HG03442 (cell line): ENCODE results near the gene KCNJ5.
"Not testable (repeated sequence)": the region's sequence is repeated elsewhere in the genome, so short reads cannot be mapped to it uniquely, and the experiment has no call there.

Source experiments
- ATAC-seq: cut with Tn5 transposase; IDR thresholded peaks from one replicate; pipeline ENCODE4 v1.9.1; 2021; ENCODE audit warnings: mild to moderate bottlenecking, moderate library complexity; ENCODE audit not compliant: unreplicated experiment

KCNJ5 gene

GRCh38 chr11:128909438-128910125, 18.4 kb downstream of the KCNJ5 start:
- ATAC-seq, result no peak

DNA sequence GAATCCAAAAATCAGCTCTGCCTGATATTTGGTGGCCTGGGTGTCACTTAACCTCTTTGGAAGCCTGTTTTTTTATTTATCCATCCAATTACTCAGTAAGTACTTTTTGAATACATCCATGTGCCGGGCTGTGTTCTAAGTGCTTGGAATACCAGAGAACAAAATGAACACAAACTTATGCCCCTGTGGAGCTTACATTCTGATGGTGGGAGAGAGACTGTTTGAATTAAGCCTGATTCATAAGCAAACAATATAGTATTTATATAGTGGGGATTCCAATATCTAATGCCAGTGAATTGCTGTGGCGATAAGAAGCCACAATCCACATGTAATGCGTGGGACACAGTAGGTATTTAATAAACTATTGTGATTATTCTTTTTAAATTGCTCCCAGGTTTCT, 19.4 kb downstream of the KCNJ5 start:
- no peak for ATAC-seq

GRCh38 chr11:128911239-128911638, 20.1 kb downstream of the KCNJ5 start:
- ATAC-seq, result no peak

GRCh38 chr11:128911701-128912100, 20.5 kb downstream of the KCNJ5 start:
- ATAC-seq, result no peak

- ATAC-seq, result no peak
Observed at GRCh38 chr11:128913806-128914205, 22.6 kb downstream of the KCNJ5 start.

DNA sequence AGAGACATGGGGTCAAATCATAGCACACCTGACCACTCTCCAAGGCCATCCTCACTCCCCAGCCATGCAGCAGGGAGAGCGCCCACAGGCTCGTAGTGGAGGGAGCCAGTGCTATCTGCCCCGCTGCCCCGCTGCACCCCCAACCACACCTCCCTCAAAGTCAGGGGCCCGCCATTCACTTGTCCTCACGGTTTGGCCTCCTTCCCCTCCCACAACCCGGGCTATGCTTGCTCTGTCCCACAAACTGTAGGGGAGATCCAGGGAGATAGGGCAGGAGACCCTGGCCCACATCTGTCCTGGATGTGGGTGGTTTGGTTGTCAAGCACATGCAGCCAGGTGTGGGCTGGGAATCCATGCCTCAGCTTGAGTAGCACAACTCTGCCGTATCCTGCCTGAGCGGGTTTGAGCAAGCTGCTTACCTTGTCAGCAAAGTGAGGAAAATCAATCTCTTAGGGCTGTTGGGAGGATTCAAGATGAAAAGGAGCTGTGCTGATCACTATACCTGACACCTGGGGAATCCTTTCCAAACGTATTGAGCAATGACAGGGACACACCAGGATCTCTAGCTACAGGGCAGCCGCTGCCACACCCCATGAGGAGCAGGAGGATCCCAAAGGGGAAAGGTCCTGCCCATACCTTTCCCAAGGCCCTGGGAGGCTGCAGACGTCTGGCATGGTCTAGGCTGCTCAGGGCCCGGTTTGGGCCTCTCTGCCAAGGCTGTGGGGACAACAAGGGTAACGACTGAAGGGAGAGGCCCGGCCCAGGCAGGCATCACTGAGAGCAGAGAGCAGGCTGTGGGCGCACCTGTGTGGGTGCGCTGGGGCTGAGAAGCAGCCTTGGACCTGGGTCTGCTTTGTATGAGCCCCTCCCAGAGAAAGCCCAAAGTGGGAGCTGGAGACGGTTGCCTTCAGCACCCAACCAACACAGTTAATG, 23.3 kb downstream of the KCNJ5 start:
- no peak for ATAC-seq

DNA sequence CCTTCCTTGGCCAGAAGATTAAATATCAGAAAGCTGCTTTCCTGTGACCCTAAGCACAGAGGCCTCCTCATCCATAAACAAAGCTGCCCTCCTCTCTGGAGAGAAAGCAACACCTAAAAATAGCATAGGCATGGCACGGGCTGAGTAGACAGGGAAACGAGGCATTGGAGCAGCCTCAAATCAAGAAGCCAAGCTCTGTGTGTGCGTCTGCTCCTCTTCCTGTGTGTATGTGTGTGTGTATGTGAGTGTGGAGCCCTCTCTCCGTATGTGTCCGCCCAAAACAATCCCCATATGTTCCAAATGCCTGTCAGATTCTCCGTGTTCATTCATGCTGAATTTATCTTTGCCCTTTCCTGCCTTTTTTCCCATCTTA, 24.0 kb downstream of the KCNJ5 start:
- ATAC-seq, result no peak

DNA sequence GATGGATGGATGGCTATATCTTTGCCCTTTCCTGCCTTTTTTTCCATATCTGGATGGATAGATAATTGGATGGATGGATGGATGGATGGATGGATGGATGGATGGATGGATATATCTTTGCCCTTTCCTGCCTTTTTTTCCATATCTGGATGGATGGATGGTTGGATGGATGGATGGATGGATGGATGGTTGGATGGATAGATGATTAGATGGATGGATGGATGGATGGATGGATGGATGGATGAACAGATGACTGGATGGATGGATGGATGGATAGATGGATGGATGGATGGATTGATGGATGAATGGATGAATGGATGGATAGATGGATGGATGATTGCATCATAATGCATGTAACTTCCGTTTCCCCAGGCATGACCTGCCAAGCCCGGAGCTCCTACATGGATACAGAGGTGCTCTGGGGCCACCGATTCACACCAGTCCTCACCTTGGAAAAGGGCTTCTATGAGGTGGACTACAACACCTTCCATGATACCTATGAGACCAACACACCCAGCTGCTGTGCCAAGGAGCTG, 24.9 kb downstream of the KCNJ5 start:
- no peak for ATAC-seq

DNA sequence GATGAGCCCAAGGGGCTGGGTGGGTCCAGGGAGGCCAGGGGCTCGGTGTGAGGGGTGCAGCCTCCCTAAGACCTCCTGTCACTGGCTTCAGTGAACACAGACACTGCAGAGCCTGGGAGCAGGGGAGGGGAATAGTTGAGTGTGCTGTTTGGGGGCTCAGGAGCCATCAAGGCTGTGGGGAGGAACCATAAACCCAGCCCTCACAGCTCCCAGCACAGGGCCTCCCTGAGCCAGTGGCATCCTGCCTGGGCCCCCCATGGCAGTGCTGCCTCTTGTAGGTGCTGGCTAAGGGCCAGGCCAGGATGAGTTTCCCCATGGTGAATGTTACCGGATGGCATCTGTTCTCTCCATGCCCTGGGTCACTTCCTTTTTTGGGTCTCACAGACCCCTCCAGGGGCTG, 25.5 kb downstream of the KCNJ5 start:
- no peak for ATAC-seq

DNA sequence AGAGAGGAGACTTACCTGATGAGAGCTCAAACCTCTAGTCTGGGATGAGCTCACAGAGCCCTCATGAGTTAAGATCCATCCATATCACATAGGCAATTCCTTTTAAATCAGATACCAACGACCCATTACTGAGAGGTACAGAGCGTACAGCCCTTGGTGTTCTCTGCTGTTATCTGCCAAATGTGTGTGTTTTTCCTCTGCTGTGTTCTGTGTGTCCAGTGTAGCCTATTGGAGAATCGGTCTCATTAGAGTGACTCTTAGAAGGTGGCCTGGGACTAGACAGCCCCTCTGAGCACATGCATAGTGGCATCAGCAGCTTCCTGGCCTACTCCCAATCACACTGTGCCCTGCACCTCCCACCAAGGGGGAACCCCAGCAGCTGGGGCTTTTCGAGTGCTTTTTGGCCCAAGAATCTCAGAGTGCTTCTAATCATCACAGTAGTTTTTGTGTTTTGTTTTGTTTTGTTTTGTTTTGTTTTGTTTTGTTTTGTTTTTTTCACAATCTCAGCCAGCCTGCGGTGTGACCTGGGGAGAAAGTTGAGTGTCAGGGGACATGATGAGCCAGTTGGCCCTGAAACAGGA, 26.1 kb downstream of the KCNJ5 start:
- peak; percentile 36 for ATAC-seq

- ATAC-seq, result no peak
Observed at GRCh38 chr11:128919216-128919615, 28.1 kb downstream of the KCNJ5 start.

DNA sequence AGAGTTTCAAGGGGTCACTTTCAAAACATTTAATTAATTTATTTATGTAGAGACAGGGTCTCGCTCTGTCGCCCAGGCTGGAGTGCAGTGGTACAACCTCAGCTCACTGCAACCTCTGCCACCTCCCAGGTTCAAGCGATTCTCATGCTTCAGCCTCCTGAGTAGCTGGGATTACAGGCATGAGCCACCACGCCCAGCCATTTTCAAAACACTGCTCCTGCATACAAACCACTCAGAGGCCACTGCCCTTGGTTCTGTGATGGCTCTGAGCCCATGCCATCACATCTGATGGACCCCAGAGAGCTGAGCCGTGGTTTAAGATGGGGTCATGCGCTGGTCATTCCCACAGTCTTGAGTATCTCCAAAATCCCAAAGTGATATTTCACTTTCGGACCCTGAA, 28.5 kb downstream of the KCNJ5 start:
- not testable (repeated sequence) for ATAC-seq

DNA sequence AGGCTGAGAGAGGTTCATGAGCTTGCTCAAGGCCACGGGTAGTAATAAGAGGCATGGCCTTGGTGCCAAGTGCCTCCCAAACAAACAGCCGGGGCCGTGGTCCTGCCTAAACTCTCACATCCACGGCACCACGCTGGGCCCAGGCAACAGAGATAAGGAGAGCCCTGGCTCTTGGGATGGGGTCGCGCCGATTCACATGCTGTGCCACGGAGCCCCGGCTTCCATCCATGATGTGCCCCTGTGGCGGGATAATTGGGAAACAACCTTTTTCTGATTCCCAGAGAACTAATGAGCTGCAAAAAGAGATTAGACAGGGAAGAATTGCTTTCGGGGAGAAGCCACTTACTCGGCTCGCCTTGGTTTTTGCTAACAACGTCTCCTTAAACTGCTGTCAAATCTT, 29.5 kb downstream of the KCNJ5 start:
- ATAC-seq, result no peak

DNA sequence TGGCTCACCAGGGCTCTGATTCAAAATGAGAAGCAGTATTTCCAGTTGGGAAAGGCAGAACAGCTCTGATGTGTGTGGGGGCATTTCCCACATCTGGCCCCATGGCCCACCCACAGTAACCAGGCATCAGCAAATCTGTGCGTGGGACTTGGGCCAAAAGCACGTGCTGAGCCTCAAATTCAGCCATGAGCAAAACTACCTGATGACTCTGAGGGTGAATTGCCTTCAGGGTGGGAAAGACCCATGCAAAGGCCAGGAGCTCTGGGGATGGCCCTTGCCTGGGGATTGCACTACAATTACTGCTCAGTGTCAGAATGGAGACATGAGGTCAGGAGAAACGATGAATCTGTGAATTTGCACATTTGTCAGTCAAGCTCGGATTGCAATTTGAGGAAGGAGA, 30.6 kb downstream of the KCNJ5 start:
- ATAC-seq, result no peak

- ATAC-seq, result no peak
Observed at GRCh38 chr11:128924104-128924503, 32.9 kb downstream of the KCNJ5 start.

GRCh38 chr11:128924510-128925249, 33.5 kb downstream of the KCNJ5 start:
- no peak for ATAC-seq

DNA sequence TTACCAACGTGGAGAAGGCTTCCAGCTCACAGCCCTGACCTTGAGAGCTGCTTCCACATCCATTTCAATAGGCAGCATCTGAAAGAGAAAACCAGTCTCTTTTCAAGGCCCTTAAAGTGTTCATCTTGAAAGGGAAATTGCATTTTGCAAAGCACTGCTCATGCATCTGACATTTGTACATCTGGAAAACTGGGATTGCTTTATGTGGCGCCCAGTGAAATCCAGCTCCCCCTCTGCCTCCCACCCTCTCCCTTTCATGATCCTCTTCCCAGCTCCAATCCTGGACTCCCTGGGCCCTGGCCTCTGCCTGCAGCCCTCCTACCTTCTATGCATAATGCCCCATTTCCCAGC, 34.1 kb downstream of the KCNJ5 start:
- ATAC-seq, result no peak

- ATAC-seq, result no peak
Observed at GRCh38 chr11:128926000-128926399, 34.8 kb downstream of the KCNJ5 start.

- no peak for ATAC-seq
Observed at GRCh38 chr11:128926437-128927107, 35.4 kb downstream of the KCNJ5 start.

GRCh38 chr11:128927108-128927461, 35.9 kb downstream of the KCNJ5 start:
- no peak for ATAC-seq
